ENCODE data around the gene LDLRAD4.

The LDLRAD4 gene

DNA sequence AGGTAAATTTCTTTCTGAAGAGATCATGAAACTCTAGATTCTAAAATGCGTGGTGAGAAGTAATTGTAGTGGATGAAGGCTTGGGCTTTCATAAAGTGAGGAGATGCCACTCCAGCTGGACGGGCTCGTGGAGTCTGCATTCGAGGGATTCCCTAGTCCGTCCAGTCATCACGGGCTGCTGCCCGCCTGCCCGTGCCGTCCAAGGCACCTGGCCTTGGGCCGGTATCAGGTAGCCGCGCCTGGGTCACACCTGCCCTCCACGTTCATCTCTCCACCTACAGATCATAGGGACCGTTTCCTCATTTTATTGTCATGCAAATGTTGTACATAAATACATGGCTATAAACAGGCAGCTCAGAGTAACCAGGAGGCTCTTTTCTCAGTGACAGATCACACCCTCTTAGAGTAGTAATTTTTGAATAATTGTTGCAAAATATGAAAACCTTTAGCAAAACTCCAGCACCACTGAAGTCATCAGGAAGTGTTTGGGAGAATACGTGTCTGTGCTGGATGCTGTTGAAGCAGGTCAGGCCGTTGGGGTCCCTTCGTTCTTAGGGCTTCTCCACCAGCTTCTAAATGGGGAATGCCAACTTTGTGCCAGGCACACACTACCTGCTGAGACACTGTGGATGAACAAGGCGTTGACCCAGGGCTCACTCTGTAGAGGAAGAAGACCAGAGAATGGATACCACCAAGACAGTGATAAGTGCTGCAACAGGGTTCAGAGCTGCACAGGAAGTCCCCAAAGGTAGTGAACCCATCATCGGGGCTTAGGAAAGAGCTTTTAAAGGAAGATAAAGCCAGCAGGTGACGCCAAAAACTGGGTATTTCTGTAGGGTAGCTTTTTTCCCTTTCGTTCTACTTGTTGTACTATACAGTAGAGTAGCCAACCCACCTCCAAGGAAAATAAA is 395.3 kb downstream of the LDLRAD4 start:
- Histone ChIP-seq H3K27me3 (peaks cover 0 to 6% (median 0%) of the 10 kb centered on the region in 11 experiments; a peak in 1 of 22 replicates), H3K4me3 (peak overlapping the region in 9 of 10 experiments; percentile 16 to 73 (median 58); a peak in 15 of 20 replicates), H3K9me3 (replicated peaks in 1 of 11) (no peaks in the 10 kb centered on the region), H3K27ac (peak overlapping the region; percentile 47 to 91 (median 82); a peak in 21 of 22 replicates), H3K9ac (peak overlapping the region; percentile 11 to 84 (median 75); a peak in 19 of 22 replicates), H4K20me1 (peaks cover 0 to 47% (median 9%) of the 10 kb centered on the region in 11 experiments; a peak in 12 of 22 replicates), H3K4me2 (peak overlapping the region; percentile 79 to 99 (median 96)), H3K4me1 (peaks cover 80 to 100% (median 98%) of the 10 kb centered on the region in 10 experiments), H3K36me3 (peaks cover 0 to 6% (median 0%) of the 10 kb centered on the region in 11 experiments; a peak in 1 of 22 replicates)
- no peak for TF ChIP-seq Cebpa-rat (IDR thresholded peaks at IDR 0.05)

DNA sequence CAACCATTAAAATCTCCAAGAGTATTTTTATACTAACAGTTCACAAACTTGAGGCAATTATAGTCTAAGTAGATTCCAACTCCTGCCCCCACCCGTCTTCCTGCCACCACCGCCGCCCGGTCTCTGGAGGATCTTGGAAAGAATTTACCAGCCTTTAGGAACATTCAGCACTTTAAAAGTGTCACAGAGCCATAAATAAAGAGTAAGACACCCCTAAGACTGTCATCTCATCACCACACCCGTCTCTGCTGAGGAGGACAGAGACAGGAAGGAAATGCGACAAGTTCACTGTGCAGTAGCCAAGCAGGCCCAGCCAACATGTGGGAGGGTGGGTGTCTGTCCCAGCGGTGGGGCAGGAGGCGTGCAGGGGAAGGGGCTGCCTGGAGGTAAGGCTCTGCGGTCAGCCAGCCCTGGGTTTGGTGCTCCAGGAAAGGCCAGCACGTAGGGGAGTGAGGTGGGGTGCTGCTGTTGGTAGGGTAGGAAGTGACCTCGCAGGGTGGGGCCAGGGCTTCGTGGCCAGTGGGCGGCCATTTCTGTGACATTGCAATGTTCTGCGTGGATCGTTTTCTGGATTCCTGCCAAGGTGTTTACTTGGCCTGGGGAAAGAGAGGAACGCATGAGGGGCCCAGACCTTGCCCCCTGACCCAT is 396.2 kb downstream of the LDLRAD4 start:
- H3K9ac ChIP-seq = peak overlapping the region; percentile 11 to 84 (median 70); a peak in 20 of 22 replicates
- peak overlapping the region; percentile 79 to 99 (median 96) for H3K4me2 ChIP-seq
- no peak for TF ChIP-seq Cebpa-rat (IDR thresholded peaks at IDR 0.05)
- peaks cover 0 to 6% (median 0%) of the 10 kb centered on the region in 11 experiments; a peak in 1 of 22 replicates for H3K27me3 ChIP-seq
- no peaks in the 10 kb centered on the region for H3K9me3 ChIP-seq (replicated peaks in 1 of 11)
- peak overlapping the region in 8 of 10 experiments; percentile 41 to 73 (median 60); a peak in 16 of 20 replicates for H3K4me3 ChIP-seq
- H4K20me1 ChIP-seq = peaks cover 0 to 54% (median 11%) of the 10 kb centered on the region in 11 experiments; a peak in 15 of 22 replicates
- H3K36me3 ChIP-seq = peaks cover 0 to 6% (median 0%) of the 10 kb centered on the region in 11 experiments; a peak in 1 of 22 replicates
- peaks cover 80 to 100% (median 97%) of the 10 kb centered on the region in 10 experiments for H3K4me1 ChIP-seq
- H3K27ac ChIP-seq = peak overlapping the region; percentile 47 to 91 (median 82)

DNA sequence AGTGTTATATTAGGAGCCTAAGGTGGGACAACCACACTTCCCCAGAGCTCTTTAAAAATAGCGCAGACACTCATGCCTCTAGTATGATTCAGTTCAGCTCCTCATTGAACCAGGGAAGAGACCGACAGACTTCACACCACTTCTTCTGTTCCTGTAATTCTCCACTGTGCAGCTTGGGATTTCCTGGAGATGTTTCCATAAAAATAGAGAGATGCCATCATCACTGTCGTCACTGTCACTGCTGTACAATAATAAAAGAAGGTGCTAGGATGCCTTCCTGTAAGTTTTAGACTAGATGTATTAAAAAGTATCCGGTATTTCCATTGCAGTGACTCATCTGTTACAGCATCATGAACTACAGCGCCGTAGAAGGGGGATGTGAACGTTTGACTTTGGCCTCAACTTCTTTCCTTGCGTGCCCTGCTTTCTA is 396.9 kb downstream of the LDLRAD4 start:
- H4K20me1 ChIP-seq = peaks cover 0 to 61% (median 18%) of the 10 kb centered on the region in 11 experiments; a peak in 15 of 22 replicates
- peak overlapping the region in 8 of 10 experiments; percentile 36 to 73 (median 60); a peak in 13 of 20 replicates for H3K4me3 ChIP-seq
- H3K9ac ChIP-seq = peak overlapping the region; percentile 44 to 84 (median 70); a peak in 20 of 22 replicates
- peaks cover 80 to 100% (median 97%) of the 10 kb centered on the region in 10 experiments for H3K4me1 ChIP-seq
- peaks cover 0 to 6% (median 0%) of the 10 kb centered on the region in 11 experiments; a peak in 1 of 22 replicates for H3K27me3 ChIP-seq
- TF ChIP-seq Cebpa-rat (IDR thresholded peaks at IDR 0.05) = no peak
- H3K27ac ChIP-seq = peak overlapping the region; percentile 47 to 91 (median 82); a peak in 21 of 22 replicates
- H3K36me3 ChIP-seq = peaks cover 0 to 6% (median 0%) of the 10 kb centered on the region in 11 experiments; a peak in 1 of 22 replicates
- H3K9me3 ChIP-seq (replicated peaks in 1 of 11) = no peaks in the 10 kb centered on the region
- H3K4me2 ChIP-seq = peak overlapping the region; percentile 79 to 99 (median 96)

DNA sequence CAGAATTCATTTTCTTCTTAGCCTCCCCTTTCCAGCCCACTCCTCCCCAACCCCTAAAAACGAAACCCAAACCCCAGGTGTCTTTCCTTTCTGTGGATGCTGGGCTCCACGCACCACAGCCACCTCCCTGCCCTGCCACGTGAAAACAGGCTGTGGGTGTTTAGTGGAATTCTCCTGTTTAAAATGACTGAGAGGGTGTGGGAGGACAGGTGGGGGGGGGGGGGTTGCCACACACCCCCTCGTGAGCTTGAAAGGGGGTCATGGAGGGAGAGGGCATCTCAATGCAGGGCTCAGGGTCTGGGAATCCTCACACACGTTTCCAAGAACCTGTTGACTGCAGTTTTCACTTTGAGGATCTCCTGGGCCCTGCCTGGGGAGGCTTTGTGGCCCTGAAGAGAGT is 397.5 kb downstream of the LDLRAD4 start:
- Histone ChIP-seq H3K9ac (peak overlapping the region; percentile 18 to 84 (median 70); a peak in 19 of 22 replicates), H3K27ac (peak overlapping the region in 10 of 11 experiments; percentile 72 to 91 (median 82); a peak in 20 of 22 replicates), H3K4me2 (peak overlapping the region; percentile 79 to 99 (median 96)), H4K20me1 (peaks cover 0 to 67% (median 21%) of the 10 kb centered on the region in 11 experiments; a peak in 16 of 22 replicates), H3K9me3 (replicated peaks in 1 of 11) (no peaks in the 10 kb centered on the region), H3K4me3 (peak overlapping the region in 8 of 10 experiments; percentile 3 to 73 (median 57); a peak in 13 of 20 replicates), H3K36me3 (peaks cover 0 to 9% (median 0%) of the 10 kb centered on the region in 11 experiments; a peak in 8 of 22 replicates), H3K27me3 (peaks cover 0 to 6% (median 0%) of the 10 kb centered on the region in 11 experiments; a peak in 2 of 22 replicates), H3K4me1 (peaks cover 80 to 100% (median 97%) of the 10 kb centered on the region in 10 experiments)
- TF ChIP-seq Cebpa-rat (IDR thresholded peaks at IDR 0.05) = no peak

DNA sequence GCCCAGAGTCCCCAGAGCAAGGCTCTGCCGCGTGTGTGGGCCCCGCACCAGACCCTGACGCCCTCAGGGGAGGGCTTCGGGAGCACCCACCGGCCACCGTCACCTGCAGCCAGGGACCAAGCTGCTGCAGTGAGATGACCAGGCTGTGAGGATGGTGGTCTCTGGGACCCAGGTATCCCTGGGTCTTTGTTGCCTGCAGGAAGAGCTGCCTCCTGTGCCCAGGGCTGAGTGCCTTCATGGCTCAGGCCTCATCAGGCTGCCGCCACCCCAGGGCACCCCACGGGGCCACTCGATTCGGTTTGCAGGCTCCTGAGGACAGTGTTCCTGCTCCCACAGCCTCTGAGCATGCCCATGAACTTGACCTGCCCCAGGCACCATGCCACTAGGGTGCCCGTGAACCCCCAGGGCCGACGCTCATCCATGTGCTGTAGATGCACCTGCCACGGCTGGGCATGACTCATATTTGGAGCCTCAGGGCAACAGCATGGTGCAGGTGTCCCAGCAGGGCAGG is 398.0 kb downstream of the LDLRAD4 start:
- Histone ChIP-seq H3K4me3 (peak overlapping the region in 6 of 10 experiments; percentile 16 to 73 (median 57); a peak in 9 of 20 replicates), H3K9ac (peak overlapping the region in 10 of 11 experiments; percentile 18 to 84 (median 70); a peak in 18 of 22 replicates), H3K27ac (peak overlapping the region in 10 of 11 experiments; percentile 72 to 91 (median 82); a peak in 20 of 22 replicates), H3K27me3 (peaks cover 0 to 6% (median 0%) of the 10 kb centered on the region in 11 experiments; a peak in 2 of 22 replicates), H3K4me2 (peak overlapping the region; percentile 79 to 99 (median 96)), H3K36me3 (peaks cover 0 to 14% (median 0%) of the 10 kb centered on the region in 11 experiments; a peak in 9 of 22 replicates), H4K20me1 (peaks cover 0 to 72% (median 24%) of the 10 kb centered on the region in 11 experiments; a peak in 16 of 22 replicates), H3K4me1 (peaks cover 80 to 100% (median 97%) of the 10 kb centered on the region in 10 experiments), H3K9me3 (replicated peaks in 1 of 11) (no peaks in the 10 kb centered on the region)
- no peak for TF ChIP-seq Cebpa-rat (IDR thresholded peaks at IDR 0.05)

DNA sequence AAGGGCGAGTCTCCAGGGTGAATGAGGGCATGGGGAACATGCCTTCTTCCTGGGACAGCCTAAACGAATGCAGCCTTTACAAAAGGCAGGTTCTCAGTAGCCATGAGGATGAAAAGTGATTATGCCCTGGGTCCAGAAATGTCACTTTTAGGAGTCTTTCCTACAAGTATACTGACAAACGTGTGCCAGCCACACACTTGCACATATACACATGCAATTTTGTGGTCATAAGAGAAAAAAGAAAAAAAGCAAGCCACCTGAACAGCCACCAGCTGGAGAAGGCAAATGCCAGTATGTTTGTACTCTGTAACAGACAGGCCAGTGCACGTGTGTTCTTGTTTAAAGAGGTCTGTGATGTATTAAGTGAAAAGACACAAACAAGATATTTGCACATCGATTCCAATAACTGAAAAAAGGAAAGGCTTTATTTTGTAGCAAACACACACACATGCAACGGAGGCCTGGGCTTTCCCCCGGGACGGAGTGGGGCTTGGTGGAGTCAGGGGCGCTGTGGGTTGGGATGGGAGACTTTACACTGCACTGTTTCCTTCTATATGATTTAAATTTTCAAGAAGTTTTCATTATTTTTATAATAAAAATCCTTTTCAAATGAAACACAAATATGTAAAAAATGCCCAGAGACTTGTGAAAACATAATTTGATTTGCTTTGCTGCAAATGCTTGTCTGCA is 399.4 kb downstream of the LDLRAD4 start:
- Histone ChIP-seq H3K4me1 (peaks cover 77 to 100% (median 97%) of the 10 kb centered on the region in 10 experiments), H3K9me3 (replicated peaks in 1 of 11) (no peaks in the 10 kb centered on the region), H3K9ac (peak overlapping the region in 5 of 11 experiments; percentile 2 to 64 (median 32); a peak in 7 of 22 replicates), H3K27ac (peak overlapping the region in 3 of 11 experiments; percentile 52 to 91 (median 53); a peak in 7 of 22 replicates), H4K20me1 (peaks cover 0 to 84% (median 27%) of the 10 kb centered on the region in 11 experiments; a peak in 18 of 22 replicates), H3K36me3 (peaks cover 0 to 28% (median 11%) of the 10 kb centered on the region in 11 experiments; a peak in 12 of 22 replicates), H3K27me3 (peaks cover 0 to 6% (median 0%) of the 10 kb centered on the region in 11 experiments; a peak in 2 of 22 replicates), H3K4me2 (peak overlapping the region in 10 of 11 experiments; percentile 18 to 99 (median 96); a peak in 17 of 22 replicates), H3K4me3 (no peak overlapping the region; a peak in 2 of 20 replicates)
- no peak for TF ChIP-seq Cebpa-rat (IDR thresholded peaks at IDR 0.05)

All from BLaER1 treated with 17β-estradiol and CSF1 and Interleukin-3, amounts not matched to agents 10 nM and 100 nM (cell line).